ENCODE measurements around the gene NEO1.

The NEO1 gene

DNA sequence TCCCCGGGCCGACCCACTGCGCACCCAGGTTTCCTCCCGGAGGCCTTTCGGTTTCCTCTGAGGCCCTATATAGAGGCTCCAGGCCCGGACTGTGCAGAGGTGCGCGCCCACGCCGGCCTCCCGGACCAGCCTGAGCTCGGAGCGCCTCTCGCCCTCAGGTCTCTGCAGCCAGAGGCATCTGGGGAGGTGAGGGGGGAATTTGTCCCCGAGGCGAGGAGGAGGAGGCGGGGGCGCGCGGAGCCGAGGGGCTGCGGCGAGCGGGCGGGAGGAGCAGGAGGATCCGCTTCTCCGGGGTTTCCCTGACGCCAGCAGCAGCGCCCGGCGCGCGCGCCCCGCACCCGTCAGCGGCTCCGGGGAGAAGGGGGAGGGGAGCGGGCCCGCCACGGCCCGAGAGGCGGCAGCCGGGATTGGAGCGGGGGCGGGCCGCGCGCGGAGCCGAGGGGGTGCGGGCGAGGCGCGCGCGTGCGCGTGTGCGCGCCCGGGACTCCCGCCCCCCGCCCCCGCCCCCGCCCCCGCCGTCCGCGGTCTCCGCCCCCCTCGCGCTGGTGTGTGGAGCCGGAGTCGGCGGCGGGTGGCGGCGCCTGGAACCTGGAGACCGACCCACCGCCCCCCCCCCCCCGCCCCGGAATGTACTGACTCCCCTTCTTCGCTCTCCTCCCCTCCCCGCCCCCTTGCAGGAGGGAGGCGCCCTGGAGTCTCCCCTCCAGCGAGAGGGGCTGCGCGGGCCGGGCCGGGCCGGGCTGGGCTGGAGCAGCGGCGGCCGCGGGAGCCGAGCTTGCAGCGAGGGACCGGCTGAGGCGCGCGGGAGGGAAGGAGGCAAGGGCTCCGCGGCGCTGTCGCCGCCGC is at the start of gene NEO1:
Gene NEO1, plus strand, starts transcription at position 657 of the 846 bp plus-strand sequence. CDS start 213 bp downstream, outside the sequence.
- peak within 1 kb of the TSS; percentile 64 to 88 (median 70) for H3K4me3 ChIP-seq
- H3K27ac ChIP-seq = peak within 1 kb of the TSS; percentile 48 to 96 (median 88)

- no peak overlapping the region for H3K4me3 ChIP-seq
- no peak overlapping the region for H3K27ac ChIP-seq
Observed at GRCh38 chr15:73004462-73004861, 47.8 kb upstream of the NEO1 start.

GRCh38 chr15:73005032-73005431 is 47.2 kb upstream of the NEO1 start:
- Histone ChIP-seq H3K27ac (no peak overlapping the region), H3K4me3 (no peak overlapping the region)

GRCh38 chr15:73005446-73005845 is 46.8 kb upstream of the NEO1 start:
- H3K27ac ChIP-seq = no peak overlapping the region
- no peak overlapping the region for H3K4me3 ChIP-seq

DNA sequence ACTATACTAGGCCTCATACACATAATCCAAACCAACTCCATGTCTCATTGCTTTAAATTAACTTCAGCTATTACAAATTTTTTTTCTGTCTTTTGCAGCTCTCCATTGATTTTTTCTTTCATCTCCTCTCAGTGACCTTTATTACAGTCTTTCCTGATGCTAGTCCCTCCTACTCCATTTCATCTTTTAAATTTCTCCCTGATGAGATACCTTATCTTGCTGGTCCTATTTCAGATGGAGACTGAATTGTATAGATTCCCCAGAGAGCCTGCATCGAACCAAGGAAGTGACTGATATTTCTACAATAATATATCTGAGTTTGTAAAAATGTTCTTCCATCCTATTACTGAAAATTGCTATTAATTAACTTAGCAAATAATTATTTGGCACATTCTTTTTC is 45.7 kb upstream of the NEO1 start:
- Histone ChIP-seq H3K27ac (no peak overlapping the region), H3K4me3 (no peak overlapping the region)

GRCh38 chr15:73009066-73010056 is 42.9 kb upstream of the NEO1 start:
- Histone ChIP-seq H3K4me3 (no peak overlapping the region), H3K27ac (peak overlapping the region in 7 of 21 experiments; percentile 11 to 60 (median 26))

DNA sequence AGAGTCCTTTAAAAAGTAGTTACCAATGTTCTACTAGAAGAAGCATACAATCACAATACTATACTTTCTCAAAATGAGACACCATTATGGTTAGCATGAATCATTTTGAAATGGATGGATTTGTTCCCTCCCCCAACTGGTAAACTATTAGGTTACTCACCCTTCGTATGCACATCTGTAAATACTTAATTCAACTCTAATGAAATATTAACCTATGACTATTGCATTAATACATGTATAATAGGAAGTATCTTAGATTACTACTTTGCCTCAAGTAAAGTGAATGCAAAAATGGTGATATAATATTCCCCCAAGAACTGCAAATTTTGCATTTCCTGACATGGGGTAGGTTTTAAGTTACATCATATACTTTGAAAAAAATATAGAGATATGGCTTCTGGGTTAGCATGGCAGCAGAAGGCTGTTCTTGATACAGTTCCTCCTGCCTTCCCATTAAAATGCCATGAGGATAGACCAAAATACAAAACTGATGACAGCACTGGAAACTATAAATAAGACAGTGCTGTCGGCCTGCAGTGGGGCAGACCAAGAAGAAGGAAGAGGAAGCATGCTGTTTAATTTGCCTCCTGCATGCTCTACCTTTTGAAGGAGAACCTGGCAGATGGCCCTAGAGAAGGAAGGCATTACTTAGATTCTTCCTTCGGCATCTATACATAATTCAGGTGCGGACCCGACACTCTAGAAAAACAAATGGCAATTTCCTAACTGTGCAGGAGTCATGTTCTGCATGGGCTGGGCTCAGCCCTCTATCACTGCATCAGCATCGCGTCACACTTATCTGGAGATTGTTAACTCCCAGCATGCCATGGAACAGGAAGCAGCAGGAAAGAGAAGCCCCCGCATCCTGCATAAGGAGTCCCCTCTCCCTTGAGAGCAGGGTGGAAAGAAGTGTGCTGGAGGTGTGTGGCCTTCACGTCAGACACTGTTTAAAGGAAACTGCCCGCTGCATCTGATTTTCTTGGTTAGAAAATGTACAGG is 41.8 kb upstream of the NEO1 start:
- peak overlapping the region in 3 of 21 experiments; percentile 9 to 52 (median 26) for H3K27ac ChIP-seq
- no peak overlapping the region for H3K4me3 ChIP-seq

- no peak overlapping the region for H3K27ac ChIP-seq
- H3K4me3 ChIP-seq = no peak overlapping the region
Observed at GRCh38 chr15:73014904-73015303, 37.4 kb upstream of the NEO1 start.

DNA sequence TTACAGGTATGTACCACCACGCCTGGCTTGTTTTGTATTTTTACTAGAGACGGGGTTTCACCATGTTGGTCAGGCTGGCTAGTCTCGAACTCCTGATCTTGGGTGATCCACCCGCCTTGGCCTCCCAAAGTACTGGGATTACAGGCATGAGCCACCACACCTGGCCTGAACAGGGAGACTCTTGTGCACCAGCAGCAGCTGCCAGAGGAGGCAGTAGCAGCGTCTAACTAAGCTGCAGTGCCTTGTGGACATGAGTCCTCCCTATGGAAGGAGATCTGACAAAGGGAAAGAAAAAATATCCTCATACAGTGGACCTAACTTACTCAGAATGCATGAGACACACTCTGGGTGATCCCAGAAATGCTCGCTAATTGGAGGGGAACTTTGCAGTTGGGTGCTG is 36.8 kb upstream of the NEO1 start:
- Histone ChIP-seq H3K4me3 (no peak overlapping the region), H3K27ac (no peak overlapping the region)

DNA sequence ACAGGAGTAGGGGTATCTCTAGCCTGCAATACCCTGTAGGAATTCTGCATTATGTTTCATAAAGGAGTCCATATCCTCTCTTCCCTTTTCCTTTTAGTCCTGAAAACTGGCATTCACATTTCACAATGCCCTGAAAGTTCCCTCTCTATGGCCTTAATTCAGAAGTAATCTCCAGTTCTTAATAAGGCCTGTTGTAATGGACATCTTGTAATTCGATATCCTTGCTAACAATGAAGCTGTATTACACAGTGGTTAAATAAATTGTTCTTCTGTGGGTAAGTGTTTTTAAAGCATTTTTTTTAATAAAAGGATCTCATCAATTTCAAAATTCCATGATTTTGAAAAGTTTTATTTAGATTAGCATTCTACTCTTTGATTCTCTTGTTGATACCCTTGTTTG is 34.3 kb upstream of the NEO1 start:
- H3K4me3 ChIP-seq = no peak overlapping the region
- no peak overlapping the region for H3K27ac ChIP-seq

GRCh38 chr15:73019154-73019553 is 33.1 kb upstream of the NEO1 start:
- H3K4me3 ChIP-seq = no peak overlapping the region

GRCh38 chr15:73019601-73020146 is 32.6 kb upstream of the NEO1 start:
- Histone ChIP-seq H3K27ac (no peak overlapping the region), H3K4me3 (no peak overlapping the region)

More at GRCh38 chr15:73019154-73019553, 33.1 kb upstream of the NEO1 start:
- no peak overlapping the region for H3K27ac ChIP-seq

- Histone ChIP-seq H3K27ac (no peak overlapping the region), H3K4me3 (no peak overlapping the region)
Observed at GRCh38 chr15:73021139-73021621, 31.1 kb upstream of the NEO1 start.

DNA sequence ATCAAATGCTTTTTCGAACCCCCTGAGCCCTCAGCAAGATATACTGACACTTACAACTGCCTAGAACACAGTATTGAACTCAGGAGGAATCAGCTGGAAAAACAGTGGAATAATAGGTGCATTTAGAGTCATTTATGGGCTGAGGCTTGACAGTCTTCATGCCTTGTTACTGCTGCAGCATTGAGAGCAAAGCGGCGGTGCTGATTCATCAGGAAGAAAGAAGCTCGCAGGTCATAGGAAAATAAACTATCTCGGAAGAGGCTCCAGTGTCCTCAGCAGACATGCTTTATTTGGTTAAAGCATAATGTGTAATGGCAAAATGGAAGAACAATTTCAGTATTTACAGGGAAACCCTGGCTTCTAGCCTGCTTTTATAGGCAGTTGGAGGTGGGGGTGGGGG is 30.1 kb upstream of the NEO1 start:
- Histone ChIP-seq H3K4me3 (no peak overlapping the region), H3K27ac (no peak overlapping the region)

GRCh38 chr15:73023071-73023470 is 29.2 kb upstream of the NEO1 start:
- Histone ChIP-seq H3K27ac (no peak overlapping the region), H3K4me3 (no peak overlapping the region)

DNA sequence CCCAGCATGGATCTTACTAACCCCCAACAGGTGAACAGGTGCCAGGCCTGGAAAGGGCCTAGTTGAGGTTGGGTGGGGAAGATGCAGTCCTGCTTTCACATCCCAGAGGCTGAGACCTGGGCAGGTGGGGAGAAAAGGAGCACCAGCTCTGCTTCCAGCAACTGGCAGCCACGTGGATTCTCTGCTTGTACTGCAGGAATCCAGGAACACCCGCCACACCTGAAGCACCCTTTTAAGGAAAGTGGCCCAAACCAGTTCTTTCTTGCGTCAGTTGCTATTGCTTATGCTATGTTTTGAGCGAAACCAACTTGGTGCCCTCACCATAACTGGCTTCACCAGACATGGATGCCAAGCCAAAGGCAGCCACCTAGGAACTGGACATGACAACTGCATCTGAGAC is 28.1 kb upstream of the NEO1 start:
- H3K27ac ChIP-seq = no peak overlapping the region
- no peak overlapping the region for H3K4me3 ChIP-seq

DNA sequence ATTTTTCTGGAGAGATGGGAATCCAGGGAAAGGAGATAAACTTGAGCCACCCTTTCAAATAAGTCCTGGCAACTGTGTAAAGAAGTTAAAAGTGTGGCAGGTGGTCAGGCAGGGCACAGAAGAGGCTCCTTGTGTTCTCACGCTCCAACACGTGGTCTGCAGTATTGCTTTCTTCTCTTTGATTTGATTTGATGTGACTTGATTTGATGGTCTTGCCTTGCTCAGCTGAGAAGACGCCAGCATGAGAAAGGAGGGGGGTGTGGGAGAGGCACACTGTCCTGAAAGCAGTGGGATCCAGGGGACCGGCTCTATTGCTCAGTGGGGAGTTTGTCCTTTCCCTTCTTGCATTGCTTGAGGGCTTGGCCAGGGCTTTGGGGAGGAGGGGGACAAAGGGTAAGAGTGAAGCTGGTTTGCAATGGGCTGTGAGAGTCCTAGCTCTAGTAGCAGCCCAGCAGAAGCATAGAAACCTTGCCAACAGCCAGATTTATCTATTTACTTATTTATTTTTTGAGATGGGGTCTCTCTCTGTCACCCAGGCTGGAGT is 25.7 kb upstream of the NEO1 start:
- Histone ChIP-seq H3K4me3 (no peak overlapping the region), H3K27ac (no peak overlapping the region)

GRCh38 chr15:73028031-73028430 is 24.2 kb upstream of the NEO1 start:
- H3K4me3 ChIP-seq = no peak overlapping the region
- no peak overlapping the region for H3K27ac ChIP-seq

Data from skin epidermis (tissue), 12 donors.